DOHH2 (cell line): ENCODE results near the gene RAB11FIP5.

Experiments used
- H3F3A ChIP-seq: fragments of 200-600 bp; sonication (generic), shearing (Covaris generic); 2 replicates; pipeline ENCODE4 v1.6.0; 2016; ENCODE audit warnings: antibody characterized with exemption, mild to moderate bottlenecking; ENCODE audit not compliant: control insufficient read depth, insufficient read depth
- H3K27ac ChIP-seq: fragments of 200-600 bp; sonication (generic); 2 replicates; pipeline ENCODE4 v1.5.1; 2014; ENCODE audit warnings: low read depth, mild to moderate bottlenecking, low read length, moderate library complexity
- H3K27me3 ChIP-seq: fragments of 200-600 bp; sonication (generic); 2 replicates; pipeline ENCODE4 v1.6.1; 2014; ENCODE audit warnings: mild to moderate bottlenecking, low read length, mixed read lengths; ENCODE audit not compliant: control insufficient read depth
- H3K36me3 ChIP-seq: fragments of 200-600 bp; sonication (generic); 2 replicates; pipeline ENCODE4 v1.6.1; 2014; ENCODE audit warnings: mild to moderate bottlenecking, low read length, moderate library complexity, mixed read lengths; ENCODE audit not compliant: control insufficient read depth
- H3K4me1 ChIP-seq: fragments of 200-600 bp; sonication (generic); 2 replicates; pipeline ENCODE4 v1.6.1; 2014; ENCODE audit warnings: mild to moderate bottlenecking, low read length, mixed read lengths; ENCODE audit not compliant: control insufficient read depth
- H3K4me2 ChIP-seq: fragments of 200-600 bp; sonication (generic); 2 replicates; pipeline ENCODE4 v1.6.0; 2014; ENCODE audit warnings: mild to moderate bottlenecking, low read length, moderate library complexity
- H3K4me3 ChIP-seq: fragments of 200-600 bp; sonication (generic); 2 replicates; pipeline ENCODE4 v1.5.1; 2014; ENCODE audit warnings: mild to moderate bottlenecking, low read length, mixed read lengths
- H3K79me2 ChIP-seq: fragments of 200-600 bp; sonication (generic); 2 replicates; pipeline ENCODE4 v1.6.1; 2014; ENCODE audit warnings: mild to moderate bottlenecking, low read length, mixed read lengths; ENCODE audit not compliant: control insufficient read depth
- H3K9me2 ChIP-seq: fragments of 200-600 bp; sonication (generic); replicated peaks from 2 replicates; pipeline ENCODE4 v1.6.1; 2014; ENCODE audit warnings: mild to moderate bottlenecking, low read length, mixed read lengths; ENCODE audit not compliant: control insufficient read depth
- H3K9me3 ChIP-seq: fragments of 200-600 bp; sonication (generic); 2 replicates; pipeline ENCODE4 v1.6.1; 2014; ENCODE audit warnings: antibody characterized with exemption, low read length, mixed read lengths; ENCODE audit not compliant: control insufficient read depth, insufficient read depth
- H4K20me1 ChIP-seq: fragments of 200-600 bp; sonication (generic); 2 replicates; pipeline ENCODE4 v1.6.0; 2014; ENCODE audit warnings: low read depth, mild to moderate bottlenecking, antibody characterized with exemption, low read length, moderate library complexity; ENCODE audit not compliant: control insufficient read depth, insufficient read depth
- EZH2phosphoT487 ChIP-seq: fragments of 200-600 bp; sonication (generic); IDR thresholded peaks from 2 replicates; pipeline ENCODE4 v1.6.1; 2017; ENCODE audit warnings: borderline replicate concordance, mild to moderate bottlenecking, antibody characterized with exemption, low read length, moderate library complexity, mixed read lengths
- TF ChIP-seq, protein P1 (sequence below): fragments of 200-600 bp; sonication (generic); IDR thresholded peaks from one replicate; pipeline ENCODE4 v1.5.1; 2014; ENCODE audit warnings: antibody characterized with exemption, mild to moderate bottlenecking, low read depth, low read length; ENCODE audit not compliant: poor library complexity, severe bottlenecking

The RAB11FIP5 gene, protein sequence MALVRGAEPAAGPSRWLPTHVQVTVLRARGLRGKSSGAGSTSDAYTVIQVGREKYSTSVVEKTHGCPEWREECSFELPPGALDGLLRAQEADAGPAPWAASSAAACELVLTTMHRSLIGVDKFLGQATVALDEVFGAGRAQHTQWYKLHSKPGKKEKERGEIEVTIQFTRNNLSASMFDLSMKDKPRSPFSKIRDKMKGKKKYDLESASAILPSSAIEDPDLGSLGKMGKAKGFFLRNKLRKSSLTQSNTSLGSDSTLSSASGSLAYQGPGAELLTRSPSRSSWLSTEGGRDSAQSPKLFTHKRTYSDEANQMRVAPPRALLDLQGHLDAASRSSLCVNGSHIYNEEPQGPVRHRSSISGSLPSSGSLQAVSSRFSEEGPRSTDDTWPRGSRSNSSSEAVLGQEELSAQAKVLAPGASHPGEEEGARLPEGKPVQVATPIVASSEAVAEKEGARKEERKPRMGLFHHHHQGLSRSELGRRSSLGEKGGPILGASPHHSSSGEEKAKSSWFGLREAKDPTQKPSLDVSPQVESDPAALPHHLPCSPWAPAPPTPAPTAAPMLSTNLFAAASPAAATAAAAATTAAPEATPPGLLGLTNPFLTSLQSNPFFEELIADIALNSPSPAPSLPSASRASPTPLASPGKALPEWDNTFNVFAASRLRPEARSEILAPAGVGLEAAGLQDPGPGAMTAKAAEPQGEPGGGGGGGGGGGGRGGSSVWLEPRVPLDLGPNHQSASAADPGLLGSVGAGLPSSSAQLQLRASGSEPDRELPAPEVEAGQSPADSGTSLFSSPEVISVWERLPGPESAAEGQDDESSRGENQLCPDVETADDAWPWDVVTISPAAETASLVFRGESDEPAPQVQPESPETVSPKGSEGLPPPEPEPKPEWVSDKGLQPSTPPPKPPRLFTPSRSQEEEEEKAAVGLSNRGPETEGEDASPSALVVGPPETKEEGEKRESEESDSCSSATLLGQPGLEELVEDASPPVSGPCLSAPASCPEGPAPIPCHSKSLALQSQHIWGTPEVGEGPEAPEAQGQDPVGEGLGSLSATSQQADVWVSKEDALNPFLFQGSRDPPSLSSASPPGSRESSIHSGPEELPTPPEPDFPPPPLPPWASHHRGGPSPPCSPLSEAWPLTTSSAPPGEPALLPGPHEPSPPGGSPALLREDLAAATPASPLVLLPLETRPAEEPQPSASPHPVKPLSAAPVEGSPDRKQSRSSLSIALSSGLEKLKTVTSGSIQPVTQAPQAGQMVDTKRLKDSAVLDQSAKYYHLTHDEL (N-terminal part only)

GRCh38 chr2:73112913-73113854 is at the start of gene RAB11FIP5:
Gene RAB11FIP5 (minus strand): TSS chr2:73112948. CDS start chr2:73112777, 171 bp downstream.
- Histone ChIP-seq H3K27ac (no peak within 1 kb of the TSS), H3K9me3 (no peaks in the 10 kb centered on the region), H3K27me3 (peaks cover 63% of the 10 kb centered on the region), H4K20me1 (no peaks in the 10 kb centered on the region), H3K79me2 (no peaks in the 10 kb centered on the region), H3F3A (peaks cover 3% of the 10 kb centered on the region; the same call in 1 of the 2 replicates), H3K4me1 (peaks cover 13% of the 10 kb centered on the region), H3K4me3 (peak within 1 kb of the TSS; percentile 73), H3K36me3 (no peaks in the 10 kb centered on the region), H3K4me2 (peak within 1 kb of the TSS; percentile 85), H3K9me2 (no peaks in the 10 kb centered on the region)
- peak; percentile 86; the same call in 1 of the 2 replicates for TF ChIP-seq EZH2phosphoT487
- TF ChIP-seq, protein P1, sequence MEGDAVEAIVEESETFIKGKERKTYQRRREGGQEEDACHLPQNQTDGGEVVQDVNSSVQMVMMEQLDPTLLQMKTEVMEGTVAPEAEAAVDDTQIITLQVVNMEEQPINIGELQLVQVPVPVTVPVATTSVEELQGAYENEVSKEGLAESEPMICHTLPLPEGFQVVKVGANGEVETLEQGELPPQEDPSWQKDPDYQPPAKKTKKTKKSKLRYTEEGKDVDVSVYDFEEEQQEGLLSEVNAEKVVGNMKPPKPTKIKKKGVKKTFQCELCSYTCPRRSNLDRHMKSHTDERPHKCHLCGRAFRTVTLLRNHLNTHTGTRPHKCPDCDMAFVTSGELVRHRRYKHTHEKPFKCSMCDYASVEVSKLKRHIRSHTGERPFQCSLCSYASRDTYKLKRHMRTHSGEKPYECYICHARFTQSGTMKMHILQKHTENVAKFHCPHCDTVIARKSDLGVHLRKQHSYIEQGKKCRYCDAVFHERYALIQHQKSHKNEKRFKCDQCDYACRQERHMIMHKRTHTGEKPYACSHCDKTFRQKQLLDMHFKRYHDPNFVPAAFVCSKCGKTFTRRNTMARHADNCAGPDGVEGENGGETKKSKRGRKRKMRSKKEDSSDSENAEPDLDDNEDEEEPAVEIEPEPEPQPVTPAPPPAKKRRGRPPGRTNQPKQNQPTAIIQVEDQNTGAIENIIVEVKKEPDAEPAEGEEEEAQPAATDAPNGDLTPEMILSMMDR = no peak

DNA sequence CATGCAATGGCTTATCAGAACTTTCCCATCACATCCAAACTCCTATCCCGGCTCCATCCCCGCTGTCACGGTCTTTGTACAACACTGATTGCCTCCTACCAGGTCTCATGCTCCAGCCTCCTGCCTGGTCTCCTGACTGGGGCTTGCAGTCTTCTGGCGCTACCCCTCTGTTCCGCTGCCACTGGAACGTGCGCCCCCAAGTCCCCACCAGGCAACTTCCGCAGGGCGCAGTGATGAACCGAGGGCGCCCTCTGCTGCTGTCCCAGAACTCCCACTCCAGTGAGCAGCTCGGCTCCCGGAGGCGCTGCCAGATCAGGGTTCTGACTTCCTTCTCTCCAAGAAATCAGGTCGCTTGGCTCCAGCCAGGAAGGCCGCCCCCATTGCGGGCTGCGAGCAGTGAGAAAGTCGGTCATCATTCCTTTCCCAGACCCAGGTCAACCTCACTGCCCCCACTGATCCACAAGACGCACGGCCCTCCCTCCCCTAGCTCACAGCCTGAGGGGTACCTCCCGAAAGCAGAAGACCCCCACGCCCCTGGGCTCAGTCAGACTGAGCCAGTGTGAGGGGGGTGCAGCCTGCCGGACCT is 43.9 kb upstream of the RAB11FIP5 start:
- H3K79me2 ChIP-seq = no peaks in the 10 kb centered on the region
- H3K27ac ChIP-seq = no peak overlapping the region
- no peaks in the 10 kb centered on the region for H3F3A ChIP-seq
- no peaks in the 10 kb centered on the region for H3K36me3 ChIP-seq
- H3K4me1 ChIP-seq = no peaks in the 10 kb centered on the region
- H3K9me2 ChIP-seq = no peaks in the 10 kb centered on the region
- no peaks in the 10 kb centered on the region for H3K9me3 ChIP-seq
- no peaks in the 10 kb centered on the region for H4K20me1 ChIP-seq
- no peaks in the 10 kb centered on the region; the same call in 1 of the 2 replicates for H3K27me3 ChIP-seq
- H3K4me2 ChIP-seq = no peak overlapping the region
- H3K4me3 ChIP-seq = no peak overlapping the region
- TF ChIP-seq, protein P1 = peak; percentile 54
- no peak for TF ChIP-seq EZH2phosphoT487

- Histone ChIP-seq H3K27me3 (0 out of 2 replicates have a peak, but pooled peaks cover 5% of the 10 kb centered on the region), H3K9me2 (no peaks in the 10 kb centered on the region), H3K4me2 (no peak overlapping the region), H3K9me3 (no peaks in the 10 kb centered on the region), H3K4me3 (no peak overlapping the region), H3K79me2 (no peaks in the 10 kb centered on the region), H3K36me3 (no peaks in the 10 kb centered on the region), H3F3A (no peaks in the 10 kb centered on the region), H3K27ac (no peak overlapping the region), H3K4me1 (no peaks in the 10 kb centered on the region), H4K20me1 (no peaks in the 10 kb centered on the region)
- TF ChIP-seq, protein P1 = no peak
- TF ChIP-seq EZH2phosphoT487 = no peak
These were observed 30.2 kb upstream of the RAB11FIP5 start for GRCh38 chr2:73142937-73143336.
